Panc1 (cell line): Measurements from ENCODE around the gene PXT1.

Experiments
- CTCF ChIP-seq: fragments of 450-650 bp; IDR thresholded peaks from 2 replicates; pipeline ENCODE4 v1.5.1; 2017; ENCODE audit warnings: mild to moderate bottlenecking
- POLR2AphosphoS5 ChIP-seq: IDR thresholded peaks from 2 replicates; pipeline ENCODE4 v1.6.1; 2012; ENCODE audit warnings: mild to moderate bottlenecking, low read depth, low read length, moderate library complexity
- REST ChIP-seq, 2 experiments: IDR thresholded peaks; 2 replicates each; pipeline ENCODE4 v1.6.1; 2011 to 2012; ENCODE audit warnings: low read depth in 2 of 2, control low read depth in 1 of 2, low read length in 1 of 2, mild to moderate bottlenecking in 1 of 2, moderate library complexity in 1 of 2; ENCODE audit not compliant: insufficient read depth in 1 of 2
- SIN3A ChIP-seq: IDR thresholded peaks from 2 replicates; pipeline ENCODE4 v1.6.1; 2012; ENCODE audit warnings: low read depth, mild to moderate bottlenecking, low read length, moderate library complexity, borderline replicate concordance; ENCODE audit not compliant: insufficient read depth

GRCh38 chr6:36419310-36419709 lies 23.3 kb downstream of the PXT1 start:
- TF ChIP-seq CTCF = no peak
- no peak for TF ChIP-seq POLR2AphosphoS5
- no peak for TF ChIP-seq SIN3A
- no peak for TF ChIP-seq REST (IDR thresholded peaks at IDR 0.05; ENCODE audit: insufficient read depth in 1 of 2, low read depth in 2 of 2, low read length in 1 of 2)
